ENCODE measurements around the gene ABLIM2. TPM values are rescaled to one million over a fixed set of nuclear protein-coding genes. Genes with fewer than 3 reads are reported as not detected.

The ABLIM2 gene
- polyA plus RNA-seq, 1 donor from 2014 or later: 14.9 TPM

DNA sequence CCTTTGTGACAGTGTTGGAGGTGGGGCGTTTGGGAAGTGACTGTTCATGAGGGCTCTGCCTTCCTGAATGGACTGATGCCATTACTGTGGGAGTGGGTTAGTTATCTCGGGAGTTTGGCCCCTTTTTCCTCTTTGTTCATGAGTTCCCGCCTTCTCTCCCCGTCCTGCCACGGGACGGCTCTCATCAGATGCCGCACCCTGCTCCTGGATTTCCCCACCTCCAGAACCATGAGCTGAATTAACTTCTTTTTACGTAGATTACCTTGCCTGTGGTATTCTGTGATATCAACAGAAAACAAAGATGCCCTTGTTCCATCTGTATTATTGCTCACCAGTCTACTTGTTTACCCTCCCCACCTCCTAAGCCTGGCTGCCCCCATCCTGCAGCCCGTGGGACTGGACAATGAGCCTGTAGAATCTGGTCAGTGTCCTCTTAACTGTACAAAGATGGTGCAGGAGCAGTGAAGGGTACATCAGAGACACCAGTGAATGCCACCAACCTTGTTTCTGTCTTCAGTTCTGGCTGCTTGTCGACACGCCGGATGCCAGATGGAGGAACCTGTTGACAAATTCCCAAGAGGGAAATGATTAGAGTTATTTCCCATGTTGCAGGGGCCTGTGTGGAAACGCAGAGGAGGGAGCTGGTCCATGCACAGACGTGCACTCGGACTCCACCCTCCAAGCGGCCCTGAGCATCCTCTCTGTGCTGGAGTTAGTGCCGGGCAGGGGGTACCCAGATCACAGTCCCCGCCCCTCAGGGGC is 104.7 kb downstream of the ABLIM2 start:
- Histone ChIP-seq H3K27me3 (ENCODE audit: insufficient read depth, low read depth, low read length) (no peaks in the 10 kb centered on the region), H4K20me1 (ENCODE audit: insufficient read depth) (no peaks in the 10 kb centered on the region), H3K36me3 (ENCODE audit: insufficient read depth, low read length) (no peaks in the 10 kb centered on the region), H3K9me3 (ENCODE audit: low read length) (no peaks in the 10 kb centered on the region), H3K27ac (ENCODE audit: low read length) (no peak overlapping the region), H3K9ac (ENCODE audit: low read length) (no peak overlapping the region), H3K4me3 (ENCODE audit: low read length) (no peak overlapping the region), H3K9me2 (ENCODE audit: insufficient read depth, low read length) (no peaks in the 10 kb centered on the region), H3K79me2 (replicated peaks; ENCODE audit: insufficient read depth, low read length) (no peaks in the 10 kb centered on the region), H2AFZ (ENCODE audit: low read depth, low read length) (no peak overlapping the region), H3K4me2 (ENCODE audit: low read length) (no peak overlapping the region), H3F3A (ENCODE audit: insufficient read depth, low read length, poor library complexity, severe bottlenecking) (no peaks in the 10 kb centered on the region)
- TF ChIP-seq RAD21 (conservative IDR thresholded peaks at IDR 0.05) (no peak), MXI1 (conservative IDR thresholded peaks at IDR 0.05; ENCODE audit: poor library complexity, severe bottlenecking) (no peak), TAF1 (IDR thresholded peaks at IDR 0.05; ENCODE audit: low read depth) (no peak), POLR2AphosphoS5 (IDR thresholded peaks at IDR 0.05) (no peak), EZH2 (IDR thresholded peaks at IDR 0.05; ENCODE audit: borderline replicate concordance, insufficient read depth, low read length, poor library complexity, severe bottlenecking) (no peak), CTCF (IDR thresholded peaks at IDR 0.05; ENCODE audit: poor library complexity, severe bottlenecking) (no peak), REST (IDR thresholded peaks at IDR 0.05; ENCODE audit: borderline replicate concordance) (no peak)

- Histone ChIP-seq H3F3A (ENCODE audit: insufficient read depth, low read length, poor library complexity, severe bottlenecking) (no peaks in the 10 kb centered on the region), H3K9me3 (ENCODE audit: low read length) (no peaks in the 10 kb centered on the region), H2AFZ (ENCODE audit: low read depth, low read length) (no peak overlapping the region), H3K36me3 (ENCODE audit: insufficient read depth, low read length) (no peaks in the 10 kb centered on the region), H3K4me3 (ENCODE audit: low read length) (no peak overlapping the region), H3K79me2 (replicated peaks; ENCODE audit: insufficient read depth, low read length) (no peaks in the 10 kb centered on the region), H3K4me2 (ENCODE audit: low read length) (no peak overlapping the region), H3K9ac (ENCODE audit: low read length) (no peak overlapping the region), H3K27me3 (ENCODE audit: insufficient read depth, low read depth, low read length) (no peaks in the 10 kb centered on the region), H3K9me2 (ENCODE audit: insufficient read depth, low read length) (no peaks in the 10 kb centered on the region), H3K27ac (ENCODE audit: low read length) (no peak overlapping the region), H4K20me1 (ENCODE audit: insufficient read depth) (no peaks in the 10 kb centered on the region)
- no peak for TF ChIP-seq TAF1 (IDR thresholded peaks at IDR 0.05; ENCODE audit: low read depth)
- TF ChIP-seq MXI1 (conservative IDR thresholded peaks at IDR 0.05; ENCODE audit: poor library complexity, severe bottlenecking): no peak
- no peak for TF ChIP-seq CTCF (IDR thresholded peaks at IDR 0.05; ENCODE audit: poor library complexity, severe bottlenecking)
- TF ChIP-seq POLR2AphosphoS5 (IDR thresholded peaks at IDR 0.05): no peak
- TF ChIP-seq EZH2 (IDR thresholded peaks at IDR 0.05; ENCODE audit: borderline replicate concordance, insufficient read depth, low read length, poor library complexity, severe bottlenecking): no peak
- TF ChIP-seq RAD21 (conservative IDR thresholded peaks at IDR 0.05): no peak
- TF ChIP-seq EP300 (conservative IDR thresholded peaks at IDR 0.05; ENCODE audit: poor library complexity, severe bottlenecking): no peak
These were observed 106.4 kb downstream of the ABLIM2 start for GRCh38 chr4:8052160-8052691.

Measured in neural cell (in vitro differentiated cells).